ENCODE results near the gene MROH8.

The MROH8 gene

GRCh38 chr20:37194621-37195417 is 15.5 kb upstream of the MROH8 start:
- ChIA-PET CTCF (interaction anchor here (0.6 to 13.5 kb wide), 36 partner anchors 8 to 1214 kb away, joined by 3 to 227 read pairs (median 4); partner anchors contain the start of genes BLCAP, MROH8 and RPN2), POLR2A (interaction anchor here (0.6 to 1.3 kb wide), 3 partner anchors 16 to 1157 kb away, joined by 3 read pairs; partner anchors contain the start of gene RPN2)

GRCh38 chr20:37193821-37194220 is 14.5 kb upstream of the MROH8 start:
- CTCF ChIA-PET: interaction anchor here (0.7 to 13.5 kb wide), 8 partner anchors 8 to 349 kb away, joined by 3 to 227 read pairs (median 34); partner anchors contain the start of genes BLCAP, MROH8 and RPN2
- no peak overlapping the region for H3K4me3 ChIP-seq (ENCODE audit: low read depth, low read length)
- no peak for DNase-seq (ENCODE audit: low read depth, low spot score)
- POLR2A ChIA-PET: no interaction called here
- no peak for TF ChIP-seq CTCF (IDR thresholded peaks at IDR 0.05; ENCODE audit: insufficient read depth, low read length, missing control alignments)

More at GRCh38 chr20:37194621-37195417, 15.5 kb upstream of the MROH8 start:
- no peak for DNase-seq (ENCODE audit: low read depth, low spot score)
- TF ChIP-seq CTCF (IDR thresholded peaks at IDR 0.05; ENCODE audit: insufficient read depth, low read length, missing control alignments): no peak
- H3K4me3 ChIP-seq (ENCODE audit: low read depth, low read length): no peak overlapping the region

GRCh38 chr20:37193226-37193625 is 13.9 kb upstream of the MROH8 start:
- TF ChIP-seq CTCF (IDR thresholded peaks at IDR 0.05; ENCODE audit: insufficient read depth, low read length, missing control alignments): no peak
- POLR2A ChIA-PET: no interaction called here
- CTCF ChIA-PET: interaction anchor here (0.7 to 13.5 kb wide), 9 partner anchors 8 to 352 kb away, joined by 3 to 227 read pairs (median 37); partner anchors contain the start of genes BLCAP, MROH8 and RPN2
- no peak for DNase-seq (ENCODE audit: low read depth, low spot score)
- H3K4me3 ChIP-seq (ENCODE audit: low read depth, low read length): no peak overlapping the region

- DNase-seq (ENCODE audit: low read depth, low spot score): peak; percentile 38
- H3K4me3 ChIP-seq (ENCODE audit: low read depth, low read length): no peak overlapping the region
- POLR2A ChIA-PET: interaction anchor here (0.6 kb wide), 1 partner anchor 496 kb away, joined by 3 read pairs; no protein-coding TSS in a partner anchor
- CTCF ChIA-PET: interaction anchor here (0.5 to 13.5 kb wide), 29 partner anchors 10 to 372 kb away, joined by 3 to 227 read pairs (median 6); partner anchors contain the start of genes BLCAP, MANBAL, MROH8 and RPN2
- TF ChIP-seq CTCF (IDR thresholded peaks at IDR 0.05; ENCODE audit: insufficient read depth, low read length, missing control alignments): peak; percentile 97
Measured at GRCh38 chr20:37192137-37192854, 12.9 kb upstream of the MROH8 start.

- no peak overlapping the region for H3K4me3 ChIP-seq (ENCODE audit: low read depth, low read length)
- CTCF ChIA-PET: interaction anchor here (1.3 to 13.5 kb wide), 14 partner anchors 8 to 353 kb away, joined by 3 to 227 read pairs (median 14); partner anchors contain the start of genes BLCAP, MANBAL, MROH8 and RPN2
- TF ChIP-seq CTCF (IDR thresholded peaks at IDR 0.05; ENCODE audit: insufficient read depth, low read length, missing control alignments): no peak
- POLR2A ChIA-PET: interaction anchor here (1.7 kb wide), 1 partner anchor 12 kb away, joined by 6 read pairs; the partner anchor contains the start of gene RPN2
- no peak for DNase-seq (ENCODE audit: low read depth, low spot score)
Measured at GRCh38 chr20:37190354-37191112, 11.2 kb upstream of the MROH8 start.

All from AG04449 (cell line).